GM19025 (cell line): ENCODE measurements around the gene ADI1.
"Not testable (repeated sequence)": the region's sequence is repeated elsewhere in the genome, so short reads cannot be mapped to it uniquely, and the experiment has no call there.

Experiments
- ATAC-seq: cut with Tn5 transposase; IDR thresholded peaks from one replicate; pipeline ENCODE4 v1.9.1; 2021; ENCODE audit warnings: mild to moderate bottlenecking, low read depth, moderate library complexity; ENCODE audit not compliant: unreplicated experiment

ADI1 gene

DNA sequence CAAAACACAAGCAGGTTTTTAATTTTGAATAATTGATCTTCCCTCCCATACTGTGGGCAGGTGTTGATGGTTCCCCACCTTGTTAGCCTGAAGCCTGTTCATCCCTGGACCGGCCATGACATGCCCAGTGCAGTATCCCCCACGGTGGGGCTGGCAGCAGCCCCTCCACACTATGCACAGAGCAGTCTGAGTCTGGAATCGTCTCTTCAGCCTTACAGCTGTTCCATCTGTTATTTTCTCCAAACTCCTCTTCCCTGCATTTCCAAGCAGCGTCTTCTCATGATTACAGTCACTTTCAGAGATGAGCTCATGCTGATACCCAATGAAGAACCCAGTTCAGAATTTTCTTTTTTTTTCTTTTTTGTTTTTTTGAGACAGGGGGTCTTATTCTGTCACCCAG lies 68.2 kb downstream of the ADI1 start:
- no peak for ATAC-seq

- ATAC-seq, result no peak
Measured at GRCh38 chr2:3450385-3451010, 68.8 kb downstream of the ADI1 start.

DNA sequence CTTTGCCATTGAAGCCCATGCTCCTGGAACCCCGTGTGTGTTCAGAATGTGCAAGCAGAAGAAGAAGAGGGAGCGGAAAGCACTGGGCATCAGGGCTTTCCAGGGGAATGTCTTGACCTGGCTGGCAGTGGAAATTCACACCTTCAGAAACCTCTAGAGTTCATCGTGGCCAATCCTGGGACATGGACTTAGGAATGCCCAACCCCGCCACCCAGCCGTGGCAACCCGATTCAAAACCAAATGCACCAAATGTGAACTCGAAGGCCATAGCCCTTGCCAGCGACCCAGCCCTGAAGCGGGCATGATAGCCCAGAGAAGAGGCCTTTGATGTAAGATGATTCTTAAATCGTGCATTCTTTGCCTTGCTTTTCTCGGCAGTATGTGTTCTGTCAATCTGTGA lies 69.4 kb downstream of the ADI1 start:
- ATAC-seq, result no peak

DNA sequence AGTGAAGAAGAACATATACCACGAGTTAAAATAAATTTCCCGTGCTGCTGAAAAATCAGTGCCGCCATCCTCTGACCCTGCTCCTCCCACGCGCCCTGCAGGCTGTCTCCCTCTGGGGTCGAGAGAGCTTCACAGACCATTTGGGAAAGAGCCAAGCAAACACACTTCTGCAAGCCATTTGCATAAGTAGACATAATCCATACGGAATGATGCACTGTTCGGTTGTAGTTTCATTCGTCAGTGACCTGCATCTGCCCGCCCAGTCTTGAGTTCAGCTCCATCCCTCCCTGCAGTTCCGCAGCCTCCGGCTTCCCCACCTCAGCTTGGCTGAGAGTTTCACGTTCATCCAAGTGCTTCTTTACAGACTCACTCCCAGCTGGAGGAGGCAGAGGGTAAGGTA lies 70.2 kb downstream of the ADI1 start:
- ATAC-seq, result no peak

DNA sequence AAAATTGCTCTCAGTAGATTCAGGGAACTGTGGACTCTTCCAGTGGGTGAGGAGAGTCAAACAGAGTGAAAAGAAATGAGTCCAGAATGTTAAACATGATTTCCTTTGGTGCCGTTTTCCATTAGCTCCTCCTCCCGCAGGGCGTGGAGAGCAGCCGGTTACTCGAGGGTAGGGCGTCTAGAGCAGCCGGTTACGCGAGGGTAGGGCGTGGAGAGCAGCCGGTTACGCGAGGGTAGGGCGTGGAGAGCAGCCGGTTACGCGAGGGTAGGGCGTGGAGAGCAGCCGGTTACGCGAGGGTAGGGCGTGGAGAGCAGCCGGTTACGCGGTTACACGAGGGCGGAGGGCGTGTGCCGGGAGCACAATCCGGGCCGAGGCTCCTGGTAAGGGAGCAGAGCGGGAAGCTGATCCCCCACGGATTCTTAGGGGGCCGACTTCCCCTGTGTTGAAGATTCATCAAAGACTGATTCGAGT lies 70.9 kb downstream of the ADI1 start:
- ATAC-seq, result not testable (repeated sequence)

- no peak for ATAC-seq
Measured at GRCh38 chr2:3447789-3448317, 71.5 kb downstream of the ADI1 start.
